GM06990 (cell line): ENCODE data around the gene EHMT1.
"Not testable (repeated sequence)": the region's sequence is repeated elsewhere in the genome, so short reads cannot be mapped to it uniquely, and the experiment has no call there.

Source experiments
- DNase-seq: peaks from one replicate; pipeline ENCODE4 v3.0.0-alpha.2; 2011; ENCODE audit not compliant: insufficient read length; ENCODE audit errors: extremely low read depth
- H3K27me3 ChIP-seq: replicated peaks from 2 replicates; pipeline ENCODE4 v1.6.0; 2011; ENCODE audit warnings: low read length; ENCODE audit not compliant: control insufficient read depth, insufficient read depth
- H3K36me3 ChIP-seq: 2 replicates; pipeline ENCODE4 v1.5.1; 2011; ENCODE audit warnings: low read length; ENCODE audit not compliant: control insufficient read depth, insufficient read depth
- H3K4me3 ChIP-seq: replicated peaks from 2 replicates; pipeline ENCODE4 v1.5.1; 2011; ENCODE audit warnings: low read depth, mild to moderate bottlenecking, control low read depth, low read length
- CTCF ChIP-seq: IDR thresholded peaks from 2 replicates; pipeline ENCODE4 v1.5.1; 2011; ENCODE audit warnings: low read length, control low read depth, mild to moderate bottlenecking, inconsistent platforms; ENCODE audit not compliant: insufficient read depth, poor library complexity, severe bottlenecking

Gene EHMT1

GRCh38 chr9:137711678-137712105 lies 92.9 kb downstream of the EHMT1 start:
- Histone ChIP-seq H3K4me3 (no peak overlapping the region), H3K27me3 (no peaks in the 10 kb centered on the region), H3K36me3 (peaks cover 4% of the 10 kb centered on the region)
- no peak for TF ChIP-seq CTCF
- DNase-seq = no peak

GRCh38 chr9:137715321-137715720 lies 96.5 kb downstream of the EHMT1 start:
- Histone ChIP-seq H3K36me3 (peaks cover 14% of the 10 kb centered on the region), H3K4me3 (no peak overlapping the region), H3K27me3 (no peaks in the 10 kb centered on the region)
- no peak for DNase-seq
- no peak for TF ChIP-seq CTCF

- H3K36me3 ChIP-seq = peaks cover 15% of the 10 kb centered on the region
- H3K4me3 ChIP-seq, DNase-seq, H3K27me3 ChIP-seq: not testable (repeated sequence)
Measured at GRCh38 chr9:137715866-137716693, 97.3 kb downstream of the EHMT1 start.

- Histone ChIP-seq H3K27me3 (no peaks in the 10 kb centered on the region), H3K4me3 (no peak overlapping the region), H3K36me3 (peaks cover 15% of the 10 kb centered on the region)
- no peak for TF ChIP-seq CTCF
- peak; percentile 44 for DNase-seq
Measured at GRCh38 chr9:137716694-137717287, 98.0 kb downstream of the EHMT1 start.

- Histone ChIP-seq H3K27me3 (no peaks in the 10 kb centered on the region), H3K36me3 (peaks cover 15% of the 10 kb centered on the region), H3K4me3 (no peak overlapping the region)
- no peak for DNase-seq
- no peak for TF ChIP-seq CTCF
Measured at GRCh38 chr9:137717776-137718327, 99.0 kb downstream of the EHMT1 start.

- no peak for DNase-seq
- Histone ChIP-seq H3K27me3 (no peaks in the 10 kb centered on the region), H3K36me3 (peaks cover 15% of the 10 kb centered on the region), H3K4me3 (no peak overlapping the region)
- TF ChIP-seq CTCF = no peak
Measured at GRCh38 chr9:137719194-137719593, 100.4 kb downstream of the EHMT1 start.
